ENCODE measurements around the gene NDUFB4.
"Not testable (repeated sequence)": the region's sequence is repeated elsewhere in the genome, so short reads cannot be mapped to it uniquely, and the experiment has no call there.

The NDUFB4 gene

DNA sequence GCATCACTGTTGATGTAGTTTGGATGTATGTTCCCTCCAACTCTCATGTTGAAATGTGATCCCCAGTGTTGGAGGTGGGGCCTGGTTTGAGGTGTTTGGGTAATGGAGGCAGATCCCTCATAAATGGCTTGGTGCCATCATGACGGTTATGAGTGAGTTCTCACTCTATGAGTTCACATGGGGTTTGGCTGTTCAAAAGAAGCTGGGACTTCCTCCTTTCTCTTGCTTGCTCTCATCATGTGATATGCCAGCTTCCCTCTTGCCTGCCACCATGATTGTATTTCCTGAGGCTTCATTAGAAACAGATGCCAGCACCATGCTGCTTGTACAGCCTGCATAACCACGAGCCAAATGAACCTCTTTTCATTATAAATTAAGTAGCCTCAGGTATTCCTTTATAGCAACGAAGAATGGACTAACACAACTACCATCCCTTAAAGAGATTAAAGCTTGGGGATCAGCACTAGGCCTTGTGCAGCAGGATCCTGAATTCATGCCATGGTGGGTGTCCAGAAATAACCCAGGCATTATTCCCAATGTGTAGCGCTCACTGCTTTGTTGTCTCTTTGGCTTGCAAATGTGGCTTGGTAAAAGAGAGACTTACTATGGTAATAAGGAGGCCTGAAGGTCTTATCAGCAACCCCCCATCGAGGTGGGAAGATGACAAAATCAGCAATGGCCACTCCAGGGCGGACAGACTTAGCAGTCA, 41.9 kb downstream of the NDUFB4 start:
- no peak for DNase-seq (ENCODE audit: low read depth in 2 of 2)

DNA sequence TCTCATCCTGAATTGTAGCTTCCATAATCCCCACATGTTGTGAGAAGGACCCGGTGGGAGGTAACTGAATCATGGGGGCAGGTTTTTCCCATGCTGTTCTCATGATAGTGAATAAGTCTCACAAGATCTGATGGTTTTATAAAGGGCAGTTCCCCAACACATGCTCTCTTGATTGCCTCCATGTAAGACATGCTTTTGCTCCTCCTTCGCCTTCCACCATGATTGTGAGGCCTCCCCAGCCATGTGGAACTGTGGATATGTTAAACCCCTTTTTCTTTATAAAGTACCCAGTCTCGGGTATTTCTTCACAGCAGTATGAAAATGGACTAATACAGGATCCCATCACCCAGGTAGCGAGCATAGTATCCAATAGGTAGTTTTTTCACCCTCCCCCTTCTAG, 42.7 kb downstream of the NDUFB4 start:
- not testable (repeated sequence) for DNase-seq (ENCODE audit: low read depth in 2 of 2)

DNA sequence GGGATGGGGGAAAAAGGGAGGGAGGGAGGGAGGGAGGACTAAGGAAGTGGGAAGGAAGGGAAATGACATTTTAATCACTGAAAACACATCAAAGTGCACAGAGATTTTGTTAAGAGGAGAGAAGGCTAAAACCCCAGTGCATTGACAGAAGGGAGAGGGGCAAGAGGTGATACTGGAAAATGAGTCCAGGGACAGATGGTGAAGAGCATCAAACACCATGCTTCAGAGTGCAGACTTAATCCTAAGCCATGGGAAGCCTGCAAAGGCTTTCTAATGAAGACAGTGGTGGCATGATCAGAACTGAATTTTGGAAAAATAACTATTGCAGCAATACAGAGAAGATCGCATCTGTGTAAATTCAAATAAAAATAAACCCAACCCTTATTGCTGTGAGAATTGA, 44.1 kb downstream of the NDUFB4 start:
- DNase-seq (ENCODE audit: low read depth in 2 of 2) = no peak

DNA sequence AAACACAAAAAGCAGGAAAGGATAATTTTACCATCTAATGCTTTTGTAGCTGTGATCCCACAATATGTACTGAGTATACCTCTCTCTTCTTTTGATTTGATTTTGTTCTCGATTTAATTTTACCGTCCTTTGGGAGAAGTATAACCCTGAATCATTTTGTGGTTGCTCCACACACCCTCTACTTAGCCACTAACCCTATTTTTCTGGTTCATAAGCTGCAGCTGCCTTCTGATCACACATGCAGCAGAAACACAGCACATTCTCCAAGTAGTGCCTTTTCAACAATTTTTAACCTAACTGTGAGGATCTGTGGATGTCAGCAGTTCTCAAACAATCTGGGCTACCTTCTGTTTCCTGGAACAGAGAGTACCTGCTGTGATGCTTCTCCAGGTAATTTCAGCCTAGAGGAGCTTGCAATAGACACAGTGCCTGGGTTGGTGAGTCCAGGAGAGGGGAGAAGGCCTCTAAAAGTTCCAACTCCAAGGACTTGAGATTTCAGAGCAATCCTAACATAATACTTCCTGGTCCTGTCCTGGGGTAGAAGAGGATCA, 45.6 kb downstream of the NDUFB4 start:
- DNase-seq (ENCODE audit: low read depth in 2 of 2) = no peak

DNA sequence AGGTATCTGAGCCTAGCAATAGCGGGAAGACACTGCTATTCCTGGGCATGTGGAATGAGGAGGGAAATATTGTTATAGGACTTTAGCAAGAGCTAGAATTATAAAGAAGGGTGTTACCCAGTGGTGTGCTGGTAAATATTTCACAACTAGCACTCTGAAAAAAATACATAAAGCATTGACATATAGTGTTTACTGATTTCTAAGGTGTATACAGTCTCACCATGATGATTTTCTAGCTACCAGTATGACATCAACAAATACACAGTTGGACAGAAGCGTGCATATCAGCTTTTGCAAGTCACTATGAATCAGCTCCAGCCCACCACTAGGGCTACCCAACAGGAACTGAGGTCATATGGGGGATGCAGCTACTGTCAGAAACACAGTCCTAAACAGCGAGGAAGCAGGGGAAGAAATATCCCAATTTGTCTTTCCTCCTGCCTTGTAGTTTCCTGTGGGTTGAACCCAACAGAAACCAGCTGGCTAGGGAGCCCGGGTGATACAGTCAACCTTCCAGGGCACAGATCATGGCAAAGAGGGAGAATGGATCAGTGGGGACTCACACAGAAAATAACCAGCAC, 46.3 kb downstream of the NDUFB4 start:
- DNase-seq (ENCODE audit: low read depth in 2 of 2) = no peak

DNA sequence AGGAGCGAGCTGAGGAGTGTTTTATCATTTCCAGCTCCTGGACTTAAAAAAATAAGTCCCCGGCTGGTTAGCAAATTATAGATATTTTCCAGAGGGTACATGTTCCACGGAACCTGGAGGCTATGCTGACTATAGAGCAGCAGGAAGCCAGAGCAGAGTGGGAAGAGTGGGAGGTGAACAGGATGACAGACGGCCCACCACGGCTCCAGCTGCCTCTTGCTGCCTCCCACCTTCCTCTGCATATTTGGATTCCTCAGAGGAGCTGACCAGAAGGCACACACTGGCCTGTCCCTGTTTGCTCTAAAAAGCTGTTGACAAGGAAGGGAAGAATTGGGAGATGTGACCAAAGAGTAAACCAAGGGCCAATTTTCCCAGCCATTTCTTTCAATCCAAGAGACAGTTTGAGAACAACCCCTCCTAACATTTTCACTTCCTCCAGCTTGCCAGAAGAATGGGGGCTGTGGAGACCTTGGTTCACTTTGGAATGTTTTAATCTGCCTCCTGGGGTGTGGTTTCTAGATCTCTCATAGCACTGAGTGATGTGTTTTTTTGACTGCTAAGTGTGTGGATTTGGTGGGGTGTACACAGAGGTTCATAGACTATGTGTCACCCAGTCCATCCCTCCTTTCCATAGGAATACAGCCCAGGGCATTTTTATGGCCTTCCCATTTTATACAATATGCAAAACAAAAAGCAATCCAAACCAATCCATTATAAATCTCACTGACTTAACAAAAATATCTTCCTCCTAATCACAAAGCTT, 49.1 kb downstream of the NDUFB4 start:
- DNase-seq (ENCODE audit: low read depth in 2 of 2) = no peak

DNA sequence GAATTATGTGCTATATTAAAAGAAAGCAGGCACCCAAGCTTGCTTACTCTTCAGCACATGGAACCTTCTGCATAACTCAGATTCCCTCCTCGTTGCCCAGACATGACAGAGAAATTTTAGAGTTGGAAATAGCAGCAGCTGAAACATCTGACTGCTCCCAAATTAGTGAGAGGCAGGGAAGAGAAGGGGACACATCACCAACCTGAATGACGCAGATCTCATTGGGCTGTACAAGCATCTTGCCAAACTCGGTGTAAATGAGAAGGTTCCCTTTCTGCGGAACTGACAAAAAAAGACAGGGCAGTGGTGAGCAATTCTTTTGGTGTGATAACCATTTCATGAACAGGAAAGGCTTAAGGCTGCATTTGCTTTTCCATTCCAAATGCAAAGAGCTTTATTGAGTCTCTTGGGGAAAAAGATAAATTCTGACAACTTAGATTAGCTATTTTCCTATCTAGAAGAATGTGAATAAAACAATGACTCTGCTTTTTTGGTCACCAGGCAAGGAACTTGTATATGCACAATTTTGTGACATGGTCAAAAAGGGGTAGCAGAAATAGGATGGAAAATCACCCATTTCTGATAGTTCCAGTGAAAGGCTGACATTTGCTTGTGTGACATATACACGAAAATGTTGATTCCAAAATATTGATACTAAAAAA, 50.8 kb downstream of the NDUFB4 start:
- no peak for DNase-seq (ENCODE audit: low read depth in 2 of 2)

DNA sequence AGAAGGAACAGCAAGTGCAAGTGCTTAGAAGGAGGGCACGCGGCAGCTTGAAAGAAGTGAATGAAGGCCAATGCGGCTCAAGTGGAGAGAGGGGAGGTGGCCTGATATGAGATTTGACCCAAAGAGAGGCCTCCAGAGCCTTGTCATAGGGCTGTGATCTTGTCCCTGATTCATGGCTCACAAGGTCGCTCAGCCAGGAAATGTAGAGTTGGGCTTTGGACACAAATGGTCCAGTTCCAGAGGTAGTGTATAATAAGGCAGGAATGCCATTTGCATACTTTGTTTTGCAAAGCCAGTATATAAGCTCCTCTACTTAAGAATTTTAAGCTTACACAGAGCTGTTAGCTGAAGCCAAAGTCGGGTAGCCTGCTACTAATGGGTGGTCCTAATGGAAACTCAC, 52.2 kb downstream of the NDUFB4 start:
- no peak for DNase-seq (ENCODE audit: low read depth in 2 of 2)

DNA sequence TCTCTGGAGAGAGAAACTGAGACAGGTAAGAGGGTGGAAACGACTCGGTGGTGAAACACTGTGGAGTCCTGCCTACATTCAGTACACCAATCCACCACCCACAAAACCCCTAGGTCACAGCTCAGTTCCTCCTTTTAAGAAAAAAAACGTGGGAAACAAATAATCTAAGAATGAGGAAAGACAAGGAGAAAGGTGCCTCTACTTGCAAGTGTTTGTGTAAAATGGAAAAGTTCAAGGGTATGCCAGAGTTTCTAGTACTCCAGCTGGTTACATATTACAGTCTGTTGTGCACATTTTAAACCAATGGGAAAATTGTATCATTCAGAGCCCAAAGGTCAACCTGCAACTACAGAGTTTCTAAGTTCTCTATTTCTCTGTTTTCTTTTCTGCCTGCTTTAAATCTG, 53.7 kb downstream of the NDUFB4 start:
- no peak for DNase-seq (ENCODE audit: low read depth in 2 of 2)

DNA sequence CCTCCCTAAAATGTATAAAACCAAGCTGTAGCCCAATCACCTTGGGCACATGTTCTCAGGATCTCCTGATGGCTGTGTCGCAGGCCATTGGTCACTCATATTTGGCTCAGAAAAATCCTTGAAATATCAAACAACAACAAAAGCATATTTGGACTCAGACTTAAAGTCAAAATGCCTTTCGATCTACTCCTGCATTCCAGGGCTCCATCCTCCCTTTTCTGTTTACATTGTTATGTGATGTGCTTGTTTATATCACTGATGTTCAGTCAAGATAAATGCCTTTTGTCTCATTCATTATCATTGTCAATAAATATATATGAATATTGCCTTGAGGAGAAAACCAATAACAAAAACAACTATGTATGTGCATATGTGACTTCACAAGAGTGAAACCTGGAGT, 54.2 kb downstream of the NDUFB4 start:
- DNase-seq (ENCODE audit: low read depth in 2 of 2) = no peak

All from stimulated activated CD4-positive, alpha-beta T cell treated with anti-CD3 and anti-CD28 coated beads, Interleukin-15, amount 100 ng/mL, for 48 hours (primary cell).